ENCODE data around the gene NF2. TPM values are rescaled to one million over a fixed set of nuclear protein-coding genes. Genes with fewer than 3 reads are reported as not detected.

Gene NF2
- total RNA-seq, 1 experiment from 2014 or later, result 56.9 TPM

DNA sequence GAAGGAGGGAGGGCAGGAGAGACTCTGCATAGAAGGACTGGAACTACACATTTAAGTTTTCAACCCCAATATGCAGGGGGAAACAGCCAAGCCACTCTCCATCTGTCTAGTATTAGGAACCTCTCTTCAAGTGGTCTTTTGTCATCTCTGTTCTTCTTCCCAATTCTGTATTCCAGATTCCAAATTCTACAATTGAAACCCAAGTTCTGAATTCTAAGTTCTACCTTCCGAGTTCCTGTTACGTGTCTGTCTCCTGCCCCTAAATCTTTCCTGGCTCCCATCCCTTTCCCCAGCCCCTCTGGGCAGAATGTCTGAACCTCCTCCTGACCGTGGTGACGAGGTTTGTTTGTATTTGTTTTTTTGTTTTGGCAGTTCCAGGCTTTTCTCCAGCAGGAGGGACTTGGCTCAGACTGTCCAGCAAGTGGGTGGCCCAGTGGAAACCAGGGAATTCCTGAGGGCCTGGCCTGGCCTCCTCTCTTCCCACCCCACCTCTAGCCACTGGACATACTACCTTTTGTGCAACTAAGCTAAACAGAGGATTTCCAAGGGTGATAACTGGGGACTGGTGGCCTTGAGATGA, 48.3 kb upstream of the NF2 start (continued):
- TF ChIP-seq, protein P1, sequence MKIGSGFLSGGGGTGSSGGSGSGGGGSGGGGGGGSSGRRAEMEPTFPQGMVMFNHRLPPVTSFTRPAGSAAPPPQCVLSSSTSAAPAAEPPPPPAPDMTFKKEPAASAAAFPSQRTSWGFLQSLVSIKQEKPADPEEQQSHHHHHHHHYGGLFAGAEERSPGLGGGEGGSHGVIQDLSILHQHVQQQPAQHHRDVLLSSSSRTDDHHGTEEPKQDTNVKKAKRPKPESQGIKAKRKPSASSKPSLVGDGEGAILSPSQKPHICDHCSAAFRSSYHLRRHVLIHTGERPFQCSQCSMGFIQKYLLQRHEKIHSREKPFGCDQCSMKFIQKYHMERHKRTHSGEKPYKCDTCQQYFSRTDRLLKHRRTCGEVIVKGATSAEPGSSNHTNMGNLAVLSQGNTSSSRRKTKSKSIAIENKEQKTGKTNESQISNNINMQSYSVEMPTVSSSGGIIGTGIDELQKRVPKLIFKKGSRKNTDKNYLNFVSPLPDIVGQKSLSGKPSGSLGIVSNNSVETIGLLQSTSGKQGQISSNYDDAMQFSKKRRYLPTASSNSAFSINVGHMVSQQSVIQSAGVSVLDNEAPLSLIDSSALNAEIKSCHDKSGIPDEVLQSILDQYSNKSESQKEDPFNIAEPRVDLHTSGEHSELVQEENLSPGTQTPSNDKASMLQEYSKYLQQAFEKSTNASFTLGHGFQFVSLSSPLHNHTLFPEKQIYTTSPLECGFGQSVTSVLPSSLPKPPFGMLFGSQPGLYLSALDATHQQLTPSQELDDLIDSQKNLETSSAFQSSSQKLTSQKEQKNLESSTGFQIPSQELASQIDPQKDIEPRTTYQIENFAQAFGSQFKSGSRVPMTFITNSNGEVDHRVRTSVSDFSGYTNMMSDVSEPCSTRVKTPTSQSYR (CRISPR knock-in tag; IDR thresholded peaks at IDR 0.05), result no peak

DNA sequence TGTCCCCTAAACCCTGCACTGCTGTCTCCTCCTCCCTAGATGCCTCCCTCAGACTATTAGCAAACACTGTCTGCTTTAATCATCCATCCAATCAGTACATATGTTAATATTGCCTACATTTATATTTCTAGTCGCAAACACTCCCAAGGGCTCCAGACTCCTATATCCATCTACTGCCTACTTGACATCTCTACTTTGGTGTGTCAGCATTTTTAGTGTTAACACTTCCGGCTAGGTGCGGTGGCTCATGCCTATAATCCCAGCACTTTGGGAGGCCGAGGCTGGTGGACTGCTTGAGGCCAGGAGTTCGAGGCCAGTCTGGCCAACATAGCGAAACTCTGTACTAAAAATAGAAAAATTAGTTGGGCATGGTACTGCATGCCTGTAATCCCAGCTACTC, 44.4 kb upstream of the NF2 start:
- no peak overlapping the region for H3K4me3 Mint-ChIP-seq
- DNase-seq (ENCODE audit: low spot score), result no peak
- H3K27ac Mint-ChIP-seq, result no peak overlapping the region
- CTCF ChIA-PET, result no interaction called here
- no peaks in the 10 kb centered on the region for H3K27me3 Mint-ChIP-seq (ENCODE audit: low read depth)
- H3K9me3 Mint-ChIP-seq, result no peaks in the 10 kb centered on the region
- H3K36me3 Mint-ChIP-seq, result peaks cover 65% of the 10 kb centered on the region
- no peak for ATAC-seq
- POLR2A ChIA-PET, result no interaction called here
- H3K4me1 Mint-ChIP-seq, result no peaks in the 10 kb centered on the region
- TF ChIP-seq, protein P2, sequence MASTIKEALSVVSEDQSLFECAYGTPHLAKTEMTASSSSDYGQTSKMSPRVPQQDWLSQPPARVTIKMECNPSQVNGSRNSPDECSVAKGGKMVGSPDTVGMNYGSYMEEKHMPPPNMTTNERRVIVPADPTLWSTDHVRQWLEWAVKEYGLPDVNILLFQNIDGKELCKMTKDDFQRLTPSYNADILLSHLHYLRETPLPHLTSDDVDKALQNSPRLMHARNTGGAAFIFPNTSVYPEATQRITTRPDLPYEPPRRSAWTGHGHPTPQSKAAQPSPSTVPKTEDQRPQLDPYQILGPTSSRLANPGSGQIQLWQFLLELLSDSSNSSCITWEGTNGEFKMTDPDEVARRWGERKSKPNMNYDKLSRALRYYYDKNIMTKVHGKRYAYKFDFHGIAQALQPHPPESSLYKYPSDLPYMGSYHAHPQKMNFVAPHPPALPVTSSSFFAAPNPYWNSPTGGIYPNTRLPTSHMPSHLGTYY (CRISPR knock-in tag; IDR thresholded peaks at IDR 0.05), result no peak
- TF ChIP-seq SMAD3 (CRISPR knock-in tag; IDR thresholded peaks at IDR 0.05; ENCODE audit: borderline replicate concordance) (no peak), CREM (CRISPR knock-in tag; IDR thresholded peaks at IDR 0.05) (no peak), PRRX2 (CRISPR knock-in tag; IDR thresholded peaks at IDR 0.05) (no peak), SMAD4 (CRISPR knock-in tag; IDR thresholded peaks at IDR 0.05) (no peak), EMX1 (CRISPR knock-in tag; IDR thresholded peaks at IDR 0.05) (no peak), SP1 (CRISPR knock-in tag; conservative IDR thresholded peaks at IDR 0.05) (no peak), ZNF263 (CRISPR knock-in tag; IDR thresholded peaks at IDR 0.05; ENCODE audit: low read depth) (no peak), SOX15 (CRISPR knock-in tag; IDR thresholded peaks at IDR 0.05) (no peak), ZNF671 (CRISPR knock-in tag; IDR thresholded peaks at IDR 0.05) (no peak), TCF7 (CRISPR knock-in tag; IDR thresholded peaks at IDR 0.05; ENCODE audit: low read depth) (no peak), TP53 (CRISPR knock-in tag; IDR thresholded peaks at IDR 0.05) (no peak), ZNF121 (CRISPR knock-in tag; IDR thresholded peaks at IDR 0.05) (no peak)
- TF ChIP-seq, protein P3, sequence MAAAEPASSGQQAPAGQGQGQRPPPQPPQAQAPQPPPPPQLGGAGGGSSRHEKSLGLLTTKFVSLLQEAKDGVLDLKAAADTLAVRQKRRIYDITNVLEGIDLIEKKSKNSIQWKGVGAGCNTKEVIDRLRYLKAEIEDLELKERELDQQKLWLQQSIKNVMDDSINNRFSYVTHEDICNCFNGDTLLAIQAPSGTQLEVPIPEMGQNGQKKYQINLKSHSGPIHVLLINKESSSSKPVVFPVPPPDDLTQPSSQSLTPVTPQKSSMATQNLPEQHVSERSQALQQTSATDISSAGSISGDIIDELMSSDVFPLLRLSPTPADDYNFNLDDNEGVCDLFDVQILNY (CRISPR knock-in tag; IDR thresholded peaks at IDR 0.05), result no peak
- TF ChIP-seq, protein P4, sequence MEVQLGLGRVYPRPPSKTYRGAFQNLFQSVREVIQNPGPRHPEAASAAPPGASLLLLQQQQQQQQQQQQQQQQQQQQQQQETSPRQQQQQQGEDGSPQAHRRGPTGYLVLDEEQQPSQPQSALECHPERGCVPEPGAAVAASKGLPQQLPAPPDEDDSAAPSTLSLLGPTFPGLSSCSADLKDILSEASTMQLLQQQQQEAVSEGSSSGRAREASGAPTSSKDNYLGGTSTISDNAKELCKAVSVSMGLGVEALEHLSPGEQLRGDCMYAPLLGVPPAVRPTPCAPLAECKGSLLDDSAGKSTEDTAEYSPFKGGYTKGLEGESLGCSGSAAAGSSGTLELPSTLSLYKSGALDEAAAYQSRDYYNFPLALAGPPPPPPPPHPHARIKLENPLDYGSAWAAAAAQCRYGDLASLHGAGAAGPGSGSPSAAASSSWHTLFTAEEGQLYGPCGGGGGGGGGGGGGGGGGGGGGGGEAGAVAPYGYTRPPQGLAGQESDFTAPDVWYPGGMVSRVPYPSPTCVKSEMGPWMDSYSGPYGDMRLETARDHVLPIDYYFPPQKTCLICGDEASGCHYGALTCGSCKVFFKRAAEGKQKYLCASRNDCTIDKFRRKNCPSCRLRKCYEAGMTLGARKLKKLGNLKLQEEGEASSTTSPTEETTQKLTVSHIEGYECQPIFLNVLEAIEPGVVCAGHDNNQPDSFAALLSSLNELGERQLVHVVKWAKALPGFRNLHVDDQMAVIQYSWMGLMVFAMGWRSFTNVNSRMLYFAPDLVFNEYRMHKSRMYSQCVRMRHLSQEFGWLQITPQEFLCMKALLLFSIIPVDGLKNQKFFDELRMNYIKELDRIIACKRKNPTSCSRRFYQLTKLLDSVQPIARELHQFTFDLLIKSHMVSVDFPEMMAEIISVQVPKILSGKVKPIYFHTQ (CRISPR knock-in tag; IDR thresholded peaks at IDR 0.05), result no peak
- TF ChIP-seq, protein P5, sequence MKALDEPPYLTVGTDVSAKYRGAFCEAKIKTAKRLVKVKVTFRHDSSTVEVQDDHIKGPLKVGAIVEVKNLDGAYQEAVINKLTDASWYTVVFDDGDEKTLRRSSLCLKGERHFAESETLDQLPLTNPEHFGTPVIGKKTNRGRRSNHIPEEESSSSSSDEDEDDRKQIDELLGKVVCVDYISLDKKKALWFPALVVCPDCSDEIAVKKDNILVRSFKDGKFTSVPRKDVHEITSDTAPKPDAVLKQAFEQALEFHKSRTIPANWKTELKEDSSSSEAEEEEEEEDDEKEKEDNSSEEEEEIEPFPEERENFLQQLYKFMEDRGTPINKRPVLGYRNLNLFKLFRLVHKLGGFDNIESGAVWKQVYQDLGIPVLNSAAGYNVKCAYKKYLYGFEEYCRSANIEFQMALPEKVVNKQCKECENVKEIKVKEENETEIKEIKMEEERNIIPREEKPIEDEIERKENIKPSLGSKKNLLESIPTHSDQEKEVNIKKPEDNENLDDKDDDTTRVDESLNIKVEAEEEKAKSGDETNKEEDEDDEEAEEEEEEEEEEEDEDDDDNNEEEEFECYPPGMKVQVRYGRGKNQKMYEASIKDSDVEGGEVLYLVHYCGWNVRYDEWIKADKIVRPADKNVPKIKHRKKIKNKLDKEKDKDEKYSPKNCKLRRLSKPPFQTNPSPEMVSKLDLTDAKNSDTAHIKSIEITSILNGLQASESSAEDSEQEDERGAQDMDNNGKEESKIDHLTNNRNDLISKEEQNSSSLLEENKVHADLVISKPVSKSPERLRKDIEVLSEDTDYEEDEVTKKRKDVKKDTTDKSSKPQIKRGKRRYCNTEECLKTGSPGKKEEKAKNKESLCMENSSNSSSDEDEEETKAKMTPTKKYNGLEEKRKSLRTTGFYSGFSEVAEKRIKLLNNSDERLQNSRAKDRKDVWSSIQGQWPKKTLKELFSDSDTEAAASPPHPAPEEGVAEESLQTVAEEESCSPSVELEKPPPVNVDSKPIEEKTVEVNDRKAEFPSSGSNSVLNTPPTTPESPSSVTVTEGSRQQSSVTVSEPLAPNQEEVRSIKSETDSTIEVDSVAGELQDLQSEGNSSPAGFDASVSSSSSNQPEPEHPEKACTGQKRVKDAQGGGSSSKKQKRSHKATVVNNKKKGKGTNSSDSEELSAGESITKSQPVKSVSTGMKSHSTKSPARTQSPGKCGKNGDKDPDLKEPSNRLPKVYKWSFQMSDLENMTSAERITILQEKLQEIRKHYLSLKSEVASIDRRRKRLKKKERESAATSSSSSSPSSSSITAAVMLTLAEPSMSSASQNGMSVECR (CRISPR knock-in tag; IDR thresholded peaks at IDR 0.05; ENCODE audit: borderline replicate concordance), result no peak
- TF ChIP-seq, protein P6, sequence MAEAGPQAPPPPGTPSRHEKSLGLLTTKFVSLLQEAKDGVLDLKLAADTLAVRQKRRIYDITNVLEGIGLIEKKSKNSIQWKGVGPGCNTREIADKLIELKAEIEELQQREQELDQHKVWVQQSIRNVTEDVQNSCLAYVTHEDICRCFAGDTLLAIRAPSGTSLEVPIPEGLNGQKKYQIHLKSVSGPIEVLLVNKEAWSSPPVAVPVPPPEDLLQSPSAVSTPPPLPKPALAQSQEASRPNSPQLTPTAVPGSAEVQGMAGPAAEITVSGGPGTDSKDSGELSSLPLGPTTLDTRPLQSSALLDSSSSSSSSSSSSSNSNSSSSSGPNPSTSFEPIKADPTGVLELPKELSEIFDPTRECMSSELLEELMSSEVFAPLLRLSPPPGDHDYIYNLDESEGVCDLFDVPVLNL (CRISPR knock-in tag; IDR thresholded peaks at IDR 0.05; ENCODE audit: borderline replicate concordance, low read depth), result no peak
- TF ChIP-seq, protein P7, sequence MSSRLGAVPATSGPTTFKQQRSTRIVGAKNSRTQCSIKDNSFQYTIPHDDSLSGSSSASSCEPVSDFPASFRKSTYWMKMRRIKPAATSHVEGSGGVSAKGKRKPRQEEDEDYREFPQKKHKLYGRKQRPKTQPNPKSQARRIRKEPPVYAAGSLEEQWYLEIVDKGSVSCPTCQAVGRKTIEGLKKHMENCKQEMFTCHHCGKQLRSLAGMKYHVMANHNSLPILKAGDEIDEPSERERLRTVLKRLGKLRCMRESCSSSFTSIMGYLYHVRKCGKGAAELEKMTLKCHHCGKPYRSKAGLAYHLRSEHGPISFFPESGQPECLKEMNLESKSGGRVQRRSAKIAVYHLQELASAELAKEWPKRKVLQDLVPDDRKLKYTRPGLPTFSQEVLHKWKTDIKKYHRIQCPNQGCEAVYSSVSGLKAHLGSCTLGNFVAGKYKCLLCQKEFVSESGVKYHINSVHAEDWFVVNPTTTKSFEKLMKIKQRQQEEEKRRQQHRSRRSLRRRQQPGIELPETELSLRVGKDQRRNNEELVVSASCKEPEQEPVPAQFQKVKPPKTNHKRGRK (CRISPR knock-in tag; IDR thresholded peaks at IDR 0.05; ENCODE audit: borderline replicate concordance), result no peak

Data from WTC11 (cell line).